ENCODE data around the gene HGFAC. TPM values are rescaled to one million over a fixed set of nuclear protein-coding genes. Genes with fewer than 3 reads are reported as not detected.

HGFAC gene
- total RNA-seq, 1 experiment from 2014 or later: 0.37 TPM

GRCh38 chr4:3479358-3480101 lies 37.8 kb downstream of the HGFAC start:
- Histone ChIP-seq H3K23ac (ENCODE audit: insufficient read length, low read depth, low read length) (no peak overlapping the region), H3K79me1 (ENCODE audit: insufficient read depth, low read depth, low read length, poor library complexity, severe bottlenecking) (no peaks in the 10 kb centered on the region), H3K56ac (ENCODE audit: insufficient read length, low read depth, low read length) (no peak overlapping the region), H2BK12ac (ENCODE audit: insufficient read length, low read depth, low read length) (no peak overlapping the region), H3K9ac (ENCODE audit: extremely low read depth, insufficient read length, low read length) (no peak overlapping the region), H2BK15ac (ENCODE audit: low read depth, low read length) (no peak overlapping the region), H3K27ac (ENCODE audit: insufficient read length, low read depth, low read length) (no peak overlapping the region), H3K4me1 (ENCODE audit: insufficient read depth, low read length) (peaks cover 4% of the 10 kb centered on the region; the same call in 1 of the 2 replicates), H2BK5ac (ENCODE audit: insufficient read length, low read length) (no peak overlapping the region), H4K8ac (replicated peaks; ENCODE audit: insufficient read length, low read depth, low read length) (no peak overlapping the region), H4K5ac (ENCODE audit: insufficient read length, low read depth, low read length) (no peak overlapping the region), H2AK5ac (ENCODE audit: insufficient read length, low read length) (no peak overlapping the region), H4K91ac (ENCODE audit: insufficient read length, low read depth, low read length) (no peak overlapping the region), H3K18ac (ENCODE audit: insufficient read length, low read depth, low read length) (no peak overlapping the region), H3T11ph (ENCODE audit: low read length) (no peak overlapping the region), H3K23me2 (ENCODE audit: insufficient read length, low read depth, low read length, poor library complexity, severe bottlenecking) (peaks cover 4% of the 10 kb centered on the region), H2BK20ac (ENCODE audit: low read depth, low read length, poor library complexity, severe bottlenecking) (no peak overlapping the region), H3K27me3 (ENCODE audit: insufficient read depth, low read length) (peaks cover 4% of the 10 kb centered on the region; the same call in 1 of the 2 replicates), H3K4ac (ENCODE audit: low read depth, low read length) (no peak overlapping the region), H3K4me2 (ENCODE audit: insufficient read depth, insufficient read length, low read length) (no peak overlapping the region), H2BK120ac (ENCODE audit: low read depth, low read length, poor library complexity, severe bottlenecking) (no peak overlapping the region), H3K9me3 (ENCODE audit: control insufficient read depth, low read depth, low read length) (no peaks in the 10 kb centered on the region), H4K20me1 (ENCODE audit: control insufficient read depth, insufficient read depth, insufficient read length) (no peaks in the 10 kb centered on the region), H2AFZ (ENCODE audit: low read length) (no peak overlapping the region), H3K79me2 (ENCODE audit: insufficient read depth, low read length) (no peaks in the 10 kb centered on the region), H3K14ac (ENCODE audit: insufficient read depth, low read length) (no peak overlapping the region; the same call in 1 of the 2 replicates)
- H3K4me3 Mint-ChIP-seq: no peak overlapping the region
- peaks cover 90% of the 10 kb centered on the region for H3K27me3 Mint-ChIP-seq (ENCODE audit: low read depth)
- DNase-seq: no peak
- no peak overlapping the region for H3K27ac Mint-ChIP-seq
- no CpG with 5 or more reads among the region's 25 CpGs for WGBS (ENCODE audit: extremely low coverage, insufficient read length, low lambda C conversion rate)
- H3K36me3 Mint-ChIP-seq (ENCODE audit: insufficient read depth in 1 of 3, low read depth in 3 of 3): no peaks in the 10 kb centered on the region
- no peak for TF ChIP-seq CTCF (conservative IDR thresholded peaks at IDR 0.05)
- peaks cover 19 to 29% of the 10 kb centered on the region in 2 experiments for H3K4me1 Mint-ChIP-seq
- no peaks in the 10 kb centered on the region for H3K9me3 Mint-ChIP-seq

Data from H9 (cell line).